HL-60/S4 treated with retinoic acid at 250 ng/mL for 4 days and 3 days (cell line): ENCODE results near the gene RNF114.
"Not testable (repeated sequence)": the region's sequence is repeated elsewhere in the genome, so short reads cannot be mapped to it uniquely, and the experiment has no call there.

Experiments
- in situ Hi-C: fragments of 300-500 bp; cut with MboI; formaldehyde crosslinking; loops from 2 replicates; pipeline ENCODE4 v1.7.0; 2022; ENCODE audit warnings: low sequenced_read_pairs

The RNF114 gene

DNA sequence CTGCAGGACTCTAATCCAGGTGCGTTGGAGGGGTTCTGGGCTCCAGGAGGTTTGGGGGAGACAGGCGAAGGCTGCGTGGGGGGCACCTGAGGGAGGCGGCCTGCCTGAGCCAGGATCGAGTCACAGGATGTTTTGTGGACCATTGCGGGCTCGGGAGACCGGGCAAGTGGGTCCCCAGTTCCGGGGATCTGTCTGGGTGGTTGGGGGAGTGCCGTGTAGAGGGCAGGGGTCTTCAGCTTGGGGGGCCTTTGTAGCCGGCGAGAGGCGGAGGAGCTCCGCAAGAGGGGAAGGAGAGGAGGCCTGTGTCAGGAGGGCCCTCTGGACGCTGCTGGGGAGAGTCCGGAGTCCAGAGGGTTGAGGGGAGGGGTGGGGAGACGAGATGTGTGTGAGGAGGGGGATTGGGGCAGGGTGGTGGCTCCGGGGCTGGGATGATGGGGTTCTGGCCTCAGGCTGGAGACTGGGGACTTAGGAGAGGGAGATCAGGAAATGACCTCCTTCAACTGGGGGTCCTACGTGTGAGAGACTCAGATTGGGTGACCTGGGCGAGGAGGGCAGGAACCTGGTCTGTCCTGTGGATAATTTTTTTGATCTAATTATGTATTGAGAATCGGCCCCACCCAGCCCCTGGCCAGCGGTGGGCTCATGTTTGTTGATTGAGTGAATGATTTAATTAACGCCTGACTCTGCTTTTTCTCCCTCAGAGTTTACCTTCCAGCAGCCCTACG is 47.1 kb downstream of the RNF114 start:
- in situ Hi-C loops, result loop anchor here (5.0 to 25.0 kb wide), 2 partner anchors 84 to 479 kb away; no protein-coding TSS in a partner anchor

GRCh38 chr20:49983848-49984408 is 47.7 kb downstream of the RNF114 start:
- in situ Hi-C loops, result loop anchor here (5.0 to 25.0 kb wide), 2 partner anchors 83 to 478 kb away; no protein-coding TSS in a partner anchor

GRCh38 chr20:49984426-49985153 is 48.4 kb downstream of the RNF114 start:
- in situ Hi-C loops, result loop anchor here (5.0 to 25.0 kb wide), 2 partner anchors 83 to 478 kb away; no protein-coding TSS in a partner anchor

DNA sequence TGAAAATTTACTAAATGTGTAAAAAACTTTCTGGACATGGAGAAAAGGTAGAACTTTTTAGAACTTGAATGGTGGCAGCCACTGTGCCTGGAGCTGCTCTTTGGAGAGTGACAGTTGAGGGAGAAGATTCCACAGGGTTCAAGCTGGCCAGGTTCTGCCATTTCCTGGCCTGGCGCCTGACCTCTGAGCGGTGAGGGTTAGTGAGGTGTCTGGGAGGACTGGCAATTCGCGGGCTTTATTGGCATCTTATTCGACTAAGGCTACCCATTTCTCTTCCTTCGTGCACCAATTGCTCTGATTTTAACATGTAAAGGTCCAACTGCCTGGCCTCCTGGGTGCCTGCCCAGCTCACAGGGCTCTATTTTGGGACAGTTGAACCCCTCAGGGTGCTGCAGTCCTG is 49.0 kb downstream of the RNF114 start:
- in situ Hi-C loops, result loop anchor here (25.0 kb wide), 1 partner anchor 477 kb away; no protein-coding TSS in a partner anchor

DNA sequence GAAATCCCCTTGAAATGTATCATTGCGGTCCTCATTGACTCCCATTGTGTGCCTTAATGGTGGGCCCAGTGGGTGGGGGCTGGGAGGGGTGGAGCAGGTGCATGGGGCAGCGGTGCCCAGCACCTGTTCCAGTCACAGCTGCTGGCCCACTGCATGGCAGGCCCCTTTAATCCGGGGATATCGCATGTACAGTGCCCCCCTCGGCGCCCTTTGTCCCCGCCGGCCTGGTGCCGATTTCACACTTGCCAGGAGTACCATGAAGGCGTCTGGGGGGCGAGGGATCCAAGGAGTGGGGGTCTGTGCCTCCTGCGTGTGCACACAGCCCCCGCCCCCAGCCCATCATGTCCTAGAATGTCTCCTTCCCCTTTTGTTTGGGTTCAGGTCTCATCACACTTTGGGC is 49.4 kb downstream of the RNF114 start:
- in situ Hi-C loops, result loop anchor here (25.0 kb wide), 1 partner anchor 477 kb away; no protein-coding TSS in a partner anchor

GRCh38 chr20:49986049-49986448 is 49.9 kb downstream of the RNF114 start:
- in situ Hi-C loops, result loop anchor here (25.0 kb wide), 1 partner anchor 476 kb away; no protein-coding TSS in a partner anchor

- in situ Hi-C loops, result loop anchor here (25.0 kb wide), 1 partner anchor 475 kb away; no protein-coding TSS in a partner anchor
These were observed 51.0 kb downstream of the RNF114 start for GRCh38 chr20:49987015-49987867.

- in situ Hi-C loops, result loop anchor here (25.0 kb wide), 1 partner anchor 474 kb away; no protein-coding TSS in a partner anchor
These were observed 51.9 kb downstream of the RNF114 start for GRCh38 chr20:49987868-49988690.

DNA sequence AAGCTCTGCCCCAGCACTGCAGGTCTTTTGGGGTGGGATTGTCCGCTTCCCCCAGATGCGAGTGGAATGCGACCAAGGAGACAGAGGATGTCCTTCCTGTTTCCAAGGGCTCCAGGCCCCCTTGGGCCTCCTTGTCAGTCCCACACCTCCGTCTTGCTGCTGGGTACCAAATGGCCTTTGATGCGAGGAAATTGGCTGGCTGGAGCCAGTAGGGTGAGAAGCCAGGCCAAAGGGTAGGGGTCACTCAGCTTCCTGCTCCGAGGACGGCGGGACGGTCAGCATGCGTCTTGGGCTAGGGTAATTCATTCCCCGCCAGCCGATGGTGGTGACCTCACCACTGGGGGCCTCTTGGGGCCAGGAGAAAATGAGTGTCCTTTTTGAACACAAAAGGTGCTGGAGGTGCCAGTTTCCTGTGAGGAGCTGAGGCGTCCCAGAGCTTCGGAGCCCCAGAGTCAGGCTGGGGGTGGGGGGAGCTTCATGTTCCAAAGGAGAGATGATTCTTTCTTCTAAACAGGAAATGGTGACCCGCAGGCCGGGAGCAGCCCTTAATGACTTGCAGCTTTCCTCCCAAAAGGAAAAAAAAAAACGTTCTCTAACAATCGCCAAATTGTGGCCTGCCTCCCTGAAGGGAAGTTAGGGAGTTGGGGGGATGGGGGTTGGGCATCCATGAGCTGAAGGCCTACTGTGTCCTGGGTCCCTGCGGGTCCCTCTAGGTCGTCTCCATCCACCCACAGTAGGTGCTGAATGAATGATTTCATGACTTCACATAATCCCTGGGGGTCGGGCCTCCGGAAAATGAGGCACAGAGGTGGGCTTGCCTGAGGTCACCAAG is 53.3 kb downstream of the RNF114 start:
- in situ Hi-C loops, result loop anchor here (25.0 kb wide), 1 partner anchor 473 kb away; no protein-coding TSS in a partner anchor

GRCh38 chr20:49990271-49990720 is 54.1 kb downstream of the RNF114 start:
- in situ Hi-C loops, result loop anchor here (25.0 kb wide), 1 partner anchor 472 kb away; no protein-coding TSS in a partner anchor

DNA sequence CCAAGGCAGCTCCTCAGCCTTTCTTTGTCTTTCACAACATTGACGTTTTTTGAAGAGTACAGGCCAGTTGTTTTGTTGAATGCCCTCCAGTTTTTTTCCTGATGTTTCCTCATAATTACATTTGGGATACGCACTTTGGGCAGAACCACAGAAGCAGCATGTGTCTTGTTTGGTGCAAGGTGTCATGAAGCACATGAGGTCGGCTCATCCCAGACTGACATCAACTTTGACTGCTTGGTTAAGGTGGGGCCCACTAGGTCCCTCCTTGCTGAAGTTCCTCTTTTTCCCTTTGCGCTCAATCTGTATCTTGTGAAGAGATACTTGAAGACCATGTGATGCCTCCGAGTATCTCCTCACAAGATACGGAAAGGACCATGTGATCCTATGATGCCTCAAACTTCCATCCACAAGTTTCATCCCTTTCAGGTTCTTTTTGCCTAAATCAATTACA is 57.1 kb downstream of the RNF114 start:
- in situ Hi-C loops, result loop anchor here (25.0 kb wide), 1 partner anchor 469 kb away; no protein-coding TSS in a partner anchor

DNA sequence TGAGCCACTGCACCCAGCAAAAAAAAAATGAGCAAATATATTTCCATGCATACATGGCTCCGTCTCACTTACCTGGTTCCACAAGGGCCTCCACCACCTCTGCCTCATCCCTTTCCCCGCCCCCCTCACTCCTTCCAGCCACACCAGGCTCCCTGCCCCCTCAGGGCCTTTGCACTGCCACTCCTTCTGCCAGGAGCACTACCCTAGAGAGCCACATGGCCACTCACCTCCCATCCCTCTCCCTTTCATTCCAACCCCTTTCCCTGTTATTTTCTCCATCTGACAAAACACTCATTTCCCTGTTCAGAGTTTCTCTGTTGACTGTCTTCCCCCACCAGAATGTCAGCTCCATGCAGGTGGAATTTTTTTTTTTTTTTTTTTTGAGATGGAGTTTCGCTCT is 59.4 kb downstream of the RNF114 start:
- in situ Hi-C loops, result loop anchor here (25.0 kb wide), 1 partner anchor 467 kb away; no protein-coding TSS in a partner anchor

DNA sequence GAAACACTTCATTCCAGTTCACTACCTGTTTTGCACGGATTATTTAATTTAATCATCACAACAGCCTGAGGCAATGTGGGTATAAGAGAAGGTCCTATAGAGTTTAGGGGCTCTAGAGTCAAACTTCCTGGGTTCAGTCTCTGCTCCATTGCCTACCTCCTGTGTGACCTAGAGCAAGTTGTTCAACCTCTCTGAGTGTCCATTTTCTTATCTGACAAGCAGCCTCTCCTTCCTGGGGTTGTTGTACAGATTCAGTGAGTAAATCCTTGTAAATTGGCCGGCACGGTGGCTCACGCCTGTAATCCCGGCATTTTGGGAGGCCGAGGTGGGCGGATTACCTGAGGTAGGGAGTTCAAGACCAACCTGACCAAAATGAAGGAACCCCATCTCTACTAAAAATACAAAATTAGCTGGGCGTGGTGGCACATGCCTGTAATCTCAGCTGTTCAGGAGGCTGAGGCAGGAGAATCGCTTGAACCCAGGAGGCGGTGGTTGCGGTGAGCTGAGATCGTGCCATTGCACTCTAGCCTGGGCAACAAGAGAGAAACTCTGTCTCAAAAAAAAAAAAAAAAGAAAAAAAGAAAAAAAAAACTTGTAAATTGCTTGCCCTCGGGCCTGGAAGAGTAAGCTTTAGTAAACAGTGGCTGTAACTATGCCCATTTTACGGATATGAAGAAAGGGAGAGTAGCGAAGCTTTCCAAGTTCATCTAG is 62.4 kb downstream of the RNF114 start:
- in situ Hi-C loops, result loop anchor here (25.0 kb wide), 1 partner anchor 464 kb away; no protein-coding TSS in a partner anchor

- in situ Hi-C loops, result loop anchor here (25.0 kb wide), 1 partner anchor 463 kb away; no protein-coding TSS in a partner anchor
These were observed 63.1 kb downstream of the RNF114 start for GRCh38 chr20:49999329-49999728.

- in situ Hi-C loops, result not testable (repeated sequence)
These were observed 64.5 kb downstream of the RNF114 start for GRCh38 chr20:50000548-50001222.

DNA sequence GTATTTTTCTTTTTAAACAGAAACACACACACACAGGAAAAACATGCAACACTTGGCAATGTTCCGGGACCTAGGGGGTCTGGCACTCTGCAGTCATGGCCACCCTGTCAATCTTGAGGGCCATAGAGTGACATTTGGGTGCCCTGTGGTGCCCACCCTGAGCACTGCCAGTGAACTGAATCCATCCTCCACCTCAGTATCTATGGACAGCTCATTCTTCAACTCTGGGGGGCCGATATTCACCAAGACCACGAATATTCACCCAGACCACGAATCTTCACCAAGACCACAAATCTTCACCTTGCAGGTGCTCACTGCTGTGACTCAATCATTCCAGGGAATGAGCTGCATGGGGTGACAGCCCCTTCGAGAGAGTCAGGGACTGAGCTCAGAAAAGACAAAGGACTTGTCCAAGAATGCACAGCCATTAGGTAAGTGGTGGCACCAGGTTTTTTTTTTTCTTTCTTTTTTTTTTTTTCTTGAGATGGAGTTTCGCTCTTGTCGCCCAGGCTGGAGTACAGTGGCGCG is 65.7 kb downstream of the RNF114 start:
- in situ Hi-C loops, result no loop called here

- in situ Hi-C loops, result no loop called here
These were observed 67.1 kb downstream of the RNF114 start for GRCh38 chr20:50003253-50003656.
